ENCODE measurements around the gene SV2B.

Gene SV2B

GRCh38 chr15:91225741-91226140 lies 125.7 kb downstream of the SV2B start:
- H3K4me3 ChIP-seq (ENCODE audit: control insufficient read depth, low read depth, low read length), result no peak overlapping the region
- no peak for TF ChIP-seq CTCF (IDR thresholded peaks at IDR 0.05; ENCODE audit: control insufficient read depth, insufficient read depth, low read depth, low read length, missing control alignments)
- no peak for DNase-seq (ENCODE audit: low read depth)

GRCh38 chr15:91227117-91227516 lies 127.1 kb downstream of the SV2B start:
- no peak overlapping the region for H3K4me3 ChIP-seq (ENCODE audit: control insufficient read depth, low read depth, low read length)
- no peak for TF ChIP-seq CTCF (IDR thresholded peaks at IDR 0.05; ENCODE audit: control insufficient read depth, insufficient read depth, low read depth, low read length, missing control alignments)
- no peak for DNase-seq (ENCODE audit: low read depth)

- no peak for DNase-seq (ENCODE audit: low read depth)
- TF ChIP-seq CTCF (IDR thresholded peaks at IDR 0.05; ENCODE audit: control insufficient read depth, insufficient read depth, low read depth, low read length, missing control alignments), result no peak
- no peak overlapping the region for H3K4me3 ChIP-seq (ENCODE audit: control insufficient read depth, low read depth, low read length)
These were observed 127.7 kb downstream of the SV2B start for GRCh38 chr15:91227766-91228165.

GRCh38 chr15:91228383-91228782 lies 128.3 kb downstream of the SV2B start:
- no peak for TF ChIP-seq CTCF (IDR thresholded peaks at IDR 0.05; ENCODE audit: control insufficient read depth, insufficient read depth, low read depth, low read length, missing control alignments)
- H3K4me3 ChIP-seq (ENCODE audit: control insufficient read depth, low read depth, low read length), result no peak overlapping the region
- no peak for DNase-seq (ENCODE audit: low read depth)

GRCh38 chr15:91228890-91229289 lies 128.8 kb downstream of the SV2B start:
- no peak for DNase-seq (ENCODE audit: low read depth)

GRCh38 chr15:91231703-91232102 lies 131.6 kb downstream of the SV2B start:
- TF ChIP-seq CTCF (IDR thresholded peaks at IDR 0.05; ENCODE audit: control insufficient read depth, insufficient read depth, low read depth, low read length, missing control alignments), result no peak
- H3K4me3 ChIP-seq (ENCODE audit: control insufficient read depth, low read depth, low read length), result no peak overlapping the region
- no peak for DNase-seq (ENCODE audit: low read depth)

More at GRCh38 chr15:91228890-91229289, 128.8 kb downstream of the SV2B start:
- TF ChIP-seq CTCF (IDR thresholded peaks at IDR 0.05; ENCODE audit: control insufficient read depth, insufficient read depth, low read depth, low read length, missing control alignments), result no peak
- no peak overlapping the region for H3K4me3 ChIP-seq (ENCODE audit: control insufficient read depth, low read depth, low read length)

- no peak overlapping the region for H3K4me3 ChIP-seq (ENCODE audit: control insufficient read depth, low read depth, low read length)
- DNase-seq (ENCODE audit: low read depth), result no peak
- no peak for TF ChIP-seq CTCF (IDR thresholded peaks at IDR 0.05; ENCODE audit: control insufficient read depth, insufficient read depth, low read depth, low read length, missing control alignments)
These were observed 134.7 kb downstream of the SV2B start for GRCh38 chr15:91234759-91235158.
